ENCODE results near the gene OGFOD3. TPM values are rescaled to one million over a fixed set of nuclear protein-coding genes. Genes with fewer than 3 reads are reported as not detected.

The OGFOD3 gene
- total RNA-seq, 1 donor from 2014 or later = 31.3 TPM

- H3K36me3 Mint-ChIP-seq (ENCODE audit: insufficient read depth) = peaks cover 9% of the 10 kb centered on the region
- no peak overlapping the region for H3K27ac Mint-ChIP-seq
- no peak overlapping the region for H3K4me3 Mint-ChIP-seq (ENCODE audit: low read depth)
Measured at GRCh38 chr17:82411396-82412053, 6.9 kb downstream of the OGFOD3 start.

GRCh38 chr17:82410014-82410716 is 8.2 kb downstream of the OGFOD3 start:
- peaks cover 11% of the 10 kb centered on the region for H3K36me3 Mint-ChIP-seq (ENCODE audit: insufficient read depth)
- no peak overlapping the region for H3K27ac Mint-ChIP-seq
- no peak for DNase-seq (ENCODE audit: low spot score, unreplicated experiment)
- no peaks in the 10 kb centered on the region for H3K27me3 Mint-ChIP-seq
- TF ChIP-seq CTCF (IDR thresholded peaks at IDR 0.05; ENCODE audit: unreplicated experiment) = no peak
- H3K4me3 Mint-ChIP-seq (ENCODE audit: low read depth) = no peak overlapping the region
- no peaks in the 10 kb centered on the region for H3K9me3 Mint-ChIP-seq (ENCODE audit: low read depth)
- peaks cover 1% of the 10 kb centered on the region for H3K4me1 Mint-ChIP-seq (ENCODE audit: low read depth)

More at GRCh38 chr17:82411396-82412053, 6.9 kb downstream of the OGFOD3 start:
- peaks cover 1% of the 10 kb centered on the region for H3K4me1 Mint-ChIP-seq (ENCODE audit: low read depth)
- no peaks in the 10 kb centered on the region for H3K27me3 Mint-ChIP-seq
- no peak for DNase-seq (ENCODE audit: low spot score, unreplicated experiment)
- TF ChIP-seq CTCF (IDR thresholded peaks at IDR 0.05; ENCODE audit: unreplicated experiment) = no peak
- no peaks in the 10 kb centered on the region for H3K9me3 Mint-ChIP-seq (ENCODE audit: low read depth)

- H3K4me1 Mint-ChIP-seq (ENCODE audit: low read depth) = no peaks in the 10 kb centered on the region
- no peak for TF ChIP-seq CTCF (IDR thresholded peaks at IDR 0.05; ENCODE audit: unreplicated experiment)
- DNase-seq (ENCODE audit: low spot score, unreplicated experiment) = no peak
- H3K36me3 Mint-ChIP-seq (ENCODE audit: insufficient read depth) = peaks cover 9% of the 10 kb centered on the region
- H3K9me3 Mint-ChIP-seq (ENCODE audit: low read depth) = no peaks in the 10 kb centered on the region
- H3K4me3 Mint-ChIP-seq (ENCODE audit: low read depth) = no peak overlapping the region
- H3K27me3 Mint-ChIP-seq = no peaks in the 10 kb centered on the region
- H3K27ac Mint-ChIP-seq = no peak overlapping the region
Measured at GRCh38 chr17:82408938-82409318, 9.5 kb downstream of the OGFOD3 start.

- Mint-ChIP-seq H3K27ac (no peak overlapping the region), H3K27me3 (no peaks in the 10 kb centered on the region), H3K36me3 (ENCODE audit: insufficient read depth) (peaks cover 11% of the 10 kb centered on the region), H3K4me3 (ENCODE audit: low read depth) (no peak overlapping the region), H3K4me1 (ENCODE audit: low read depth) (no peaks in the 10 kb centered on the region), H3K9me3 (ENCODE audit: low read depth) (no peaks in the 10 kb centered on the region)
- TF ChIP-seq CTCF (IDR thresholded peaks at IDR 0.05; ENCODE audit: unreplicated experiment) = no peak
- no peak for DNase-seq (ENCODE audit: low spot score, unreplicated experiment)
Measured at GRCh38 chr17:82408288-82408937, 10.0 kb downstream of the OGFOD3 start.

GRCh38 chr17:82407255-82407654 is 11.1 kb downstream of the OGFOD3 start:
- H3K4me1 Mint-ChIP-seq (ENCODE audit: low read depth) = no peaks in the 10 kb centered on the region
- TF ChIP-seq CTCF (IDR thresholded peaks at IDR 0.05; ENCODE audit: unreplicated experiment) = no peak
- H3K9me3 Mint-ChIP-seq (ENCODE audit: low read depth) = no peaks in the 10 kb centered on the region
- H3K27me3 Mint-ChIP-seq = no peaks in the 10 kb centered on the region
- H3K36me3 Mint-ChIP-seq (ENCODE audit: insufficient read depth) = peaks cover 14% of the 10 kb centered on the region
- DNase-seq (ENCODE audit: low spot score, unreplicated experiment) = no peak
- no peak overlapping the region for H3K27ac Mint-ChIP-seq
- H3K4me3 Mint-ChIP-seq (ENCODE audit: low read depth) = no peak overlapping the region

All from progenitor cell of endocrine pancreas (in vitro differentiated cells).